T-helper 2 cell (primary cell): ENCODE data around the gene NABP1.
A peak's percentile ranks its signal among the peaks of the same experiment; 100 is the strongest.

Experiments used
- DNase-seq, 5 experiments: peaks; one replicate each; pipeline versions ENCODE4 v3.0.0 to v3.0.0-alpha.2; 2012 to 2022

The NABP1 gene

DNA sequence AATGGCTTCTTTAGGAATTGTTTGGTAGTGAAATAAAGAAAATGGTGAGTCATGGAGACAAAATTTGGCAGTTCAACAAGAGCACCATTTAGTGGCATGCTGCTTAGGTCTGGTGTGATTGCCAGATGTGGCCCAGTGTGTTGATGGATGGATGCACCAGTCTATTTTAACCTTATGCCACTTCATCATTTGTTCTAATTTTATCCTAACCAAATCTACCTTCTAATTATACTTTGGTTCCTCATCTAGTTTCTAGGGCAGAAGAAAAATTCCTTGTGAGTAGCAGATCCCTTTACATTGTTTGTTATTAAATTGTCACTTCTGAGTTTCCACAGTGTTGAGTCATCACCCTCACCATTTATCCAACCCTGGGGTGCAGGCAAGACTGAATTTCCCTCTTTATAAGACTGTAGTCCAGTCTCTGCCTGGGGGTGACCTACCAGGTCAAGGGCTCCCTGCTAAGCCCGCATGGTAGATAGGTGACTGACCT lies 32.5 kb downstream of the NABP1 start:
- no peak for DNase-seq

GRCh38 chr2:191711621-191712020 lies 33.7 kb downstream of the NABP1 start:
- no peak for DNase-seq

DNA sequence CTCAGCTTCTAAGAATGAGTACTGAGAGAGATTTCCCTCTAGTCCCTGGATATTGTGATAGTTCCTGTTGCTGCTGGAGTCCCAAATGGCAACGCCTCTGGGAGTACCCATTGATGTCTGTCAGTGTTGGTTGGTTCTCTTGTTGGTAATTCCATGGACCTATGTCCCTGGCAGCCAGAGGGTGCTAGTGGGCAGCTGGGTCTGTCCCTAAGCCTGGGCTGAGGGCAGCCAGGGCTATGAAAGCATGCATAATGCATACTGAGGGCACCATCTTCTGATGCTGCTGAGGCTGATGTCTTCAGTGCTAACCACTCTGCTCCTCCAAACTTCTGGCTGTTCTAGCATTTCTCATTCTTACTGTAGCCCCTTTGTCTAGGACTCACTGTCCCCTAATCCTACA lies 35.9 kb downstream of the NABP1 start:
- DNase-seq, result no peak

DNA sequence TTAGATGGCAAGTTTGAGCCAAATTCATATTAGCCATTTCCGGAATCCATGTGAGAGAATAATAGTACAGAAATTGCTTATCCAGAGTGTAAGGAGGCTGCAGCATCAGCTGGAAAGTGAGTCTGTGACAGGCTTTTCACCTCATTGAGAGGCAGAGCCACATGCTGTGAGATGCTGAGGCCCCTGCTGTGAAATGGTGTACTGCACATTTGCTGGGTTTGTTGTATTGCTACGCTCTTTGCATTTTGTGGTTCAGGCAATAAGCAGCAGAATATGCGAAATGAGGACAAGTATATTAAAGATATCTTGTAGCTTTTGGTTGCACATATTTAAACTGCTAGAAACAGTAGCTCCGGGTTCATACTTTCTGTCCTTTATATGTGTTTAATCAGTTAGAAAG lies 37.0 kb downstream of the NABP1 start:
- DNase-seq, result no peak

DNA sequence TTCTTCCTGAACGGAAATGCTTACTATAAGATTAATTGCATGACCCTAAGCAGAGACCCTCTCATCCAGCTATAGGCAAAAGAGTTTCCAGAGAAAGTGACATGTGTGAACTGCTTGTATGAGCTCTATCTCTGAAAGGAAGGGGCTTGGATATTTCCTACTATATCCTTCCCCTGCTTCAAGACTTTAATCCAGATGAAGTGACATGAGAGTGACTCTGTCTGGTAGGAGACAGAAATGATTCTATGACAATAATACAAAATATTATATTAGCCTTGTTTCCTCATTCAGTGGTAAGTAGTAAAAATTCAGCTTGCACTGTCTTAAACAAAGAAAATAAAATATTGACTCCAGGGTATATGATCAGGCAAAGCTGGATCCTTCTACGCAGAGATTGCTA lies 37.5 kb downstream of the NABP1 start:
- DNase-seq, result no peak

DNA sequence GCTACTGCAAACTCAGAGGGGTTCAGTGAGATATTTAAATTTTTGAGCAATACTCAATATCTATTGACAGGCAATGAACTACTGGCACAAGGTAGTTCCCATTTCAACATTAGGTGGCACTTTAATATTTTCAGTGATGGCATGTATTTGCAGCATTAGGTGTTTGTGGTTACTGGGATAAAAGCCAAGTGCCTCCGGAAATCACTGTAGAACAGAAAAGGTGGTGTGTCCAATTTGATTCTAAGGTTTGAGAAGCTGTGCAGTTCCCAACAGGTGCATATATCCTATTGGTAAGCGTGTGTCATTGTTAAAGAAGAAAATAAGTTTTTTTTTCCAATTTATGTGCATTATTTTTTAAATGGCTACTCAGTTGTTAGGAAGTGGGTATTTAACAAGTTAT lies 41.3 kb downstream of the NABP1 start:
- DNase-seq, result no peak

DNA sequence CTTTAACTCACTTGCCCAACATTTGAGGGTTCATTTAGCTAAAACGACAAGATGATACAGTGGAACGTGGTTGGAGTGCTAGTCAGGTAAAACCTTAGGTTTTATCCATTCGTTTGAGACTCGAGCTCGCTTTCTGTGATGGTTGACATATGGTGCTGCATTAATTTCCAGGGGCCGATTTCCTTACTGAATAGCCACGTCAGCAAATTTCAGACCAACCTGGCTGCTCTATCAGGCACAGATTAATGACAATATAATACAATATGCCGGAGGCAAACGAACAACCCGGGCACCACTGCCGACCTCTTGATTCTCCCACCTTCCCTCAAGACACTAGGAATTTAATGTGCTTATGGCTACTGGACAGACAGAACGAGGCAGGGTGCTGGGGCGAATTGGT lies 42.0 kb downstream of the NABP1 start:
- no peak for DNase-seq

- no peak for DNase-seq
Observed at GRCh38 chr2:191721331-191721730, 43.4 kb downstream of the NABP1 start.

DNA sequence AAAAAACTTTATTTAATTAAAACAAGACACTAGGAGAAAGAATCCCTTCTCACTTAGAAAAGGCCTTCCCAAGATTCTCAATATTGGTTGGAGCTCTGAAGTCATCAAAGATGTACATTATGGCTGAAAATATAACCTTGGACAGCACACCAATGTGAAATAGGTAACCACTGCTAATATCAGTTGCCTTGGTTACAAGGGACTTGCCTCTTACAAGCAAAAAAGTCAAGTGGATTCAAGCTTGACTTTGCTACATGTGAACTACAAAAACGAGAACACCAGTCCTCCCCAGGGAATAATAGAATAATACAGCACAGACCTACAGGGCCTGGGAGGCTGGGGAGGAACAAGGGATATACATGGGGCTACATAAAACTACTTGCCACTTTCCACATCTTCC lies 46.1 kb downstream of the NABP1 start:
- no peak for DNase-seq

DNA sequence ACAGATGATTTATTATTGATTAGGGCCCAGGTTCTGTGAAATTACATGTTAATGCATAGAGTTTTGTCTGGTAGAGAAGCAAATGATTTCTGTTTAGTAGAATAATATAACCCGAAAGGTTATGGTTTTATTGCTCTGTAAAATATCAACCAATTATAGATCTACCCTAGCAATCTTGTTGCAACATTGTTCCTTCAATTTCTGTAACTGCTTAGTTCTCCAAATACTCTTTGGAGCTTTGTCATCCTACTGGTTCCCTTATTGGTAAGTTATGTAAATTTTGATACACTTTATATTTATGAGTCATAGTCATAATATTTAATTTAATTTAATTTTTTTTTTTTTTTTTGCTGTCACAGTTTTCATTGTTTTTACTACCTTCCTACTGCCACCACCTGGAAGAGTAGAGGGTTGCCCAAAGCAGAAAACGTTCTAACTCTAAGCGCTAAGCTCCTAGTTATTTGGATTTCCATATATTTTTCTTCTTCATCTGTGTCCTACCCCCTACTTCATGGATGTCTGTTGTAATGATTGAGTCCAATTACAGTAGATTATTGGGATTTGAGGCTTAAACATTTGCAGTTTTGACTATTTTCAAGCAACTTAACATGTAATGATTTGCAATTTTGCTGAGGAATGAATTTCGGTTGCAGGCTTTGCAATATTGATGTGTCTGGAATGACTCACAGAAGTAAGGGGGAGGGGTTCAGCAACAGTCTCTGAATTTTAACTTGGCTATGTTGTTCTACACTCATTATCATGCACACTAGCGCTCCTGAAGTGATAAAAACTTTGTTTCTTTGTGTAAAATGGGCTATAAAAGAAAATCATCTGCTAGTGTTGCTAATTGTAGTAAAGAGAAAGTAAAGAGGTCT lies 51.1 kb downstream of the NABP1 start:
- DNase-seq, result peak in 1 of 5 experiments; percentile 42

DNA sequence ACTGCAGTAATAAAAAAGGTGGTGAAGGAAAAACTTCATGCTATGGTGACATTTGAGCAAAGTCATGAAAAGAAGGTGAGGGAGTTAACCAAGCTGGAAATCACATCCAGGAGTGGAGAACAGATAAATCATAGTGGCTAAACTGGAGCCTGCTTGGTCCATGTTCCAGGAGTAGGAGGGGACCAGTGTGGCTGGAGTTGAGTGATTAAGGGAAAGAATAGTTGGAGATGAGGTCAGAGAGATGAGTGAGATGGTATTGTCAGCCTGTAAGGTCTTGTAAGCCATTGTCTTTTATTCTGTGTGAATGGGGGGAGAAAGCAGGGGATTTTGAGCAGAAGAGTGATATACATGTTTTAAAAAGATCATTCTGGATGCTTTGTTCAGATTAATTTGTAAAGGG lies 52.3 kb downstream of the NABP1 start:
- DNase-seq, result no peak
